HL-60 (cell line): Measurements from ENCODE around the gene NKX6-2.
"Not testable (repeated sequence)": the region's sequence is repeated elsewhere in the genome, so short reads cannot be mapped to it uniquely, and the experiment has no call there.

Source experiments
- DNase-seq, 2 experiments: peaks; one replicate each; pipeline ENCODE4 v3.0.0-alpha.2; 2010 to 2020; ENCODE audit warnings: low read depth in 1 of 2, low spot score in 1 of 2
- H3K27ac ChIP-seq: fragments of 250-450 bp; sonication (Bioruptor Pico); replicated peaks from 2 replicates; pipeline ENCODE4 v1.5.1; 2020; ENCODE audit warnings: mild to moderate bottlenecking, moderate library complexity
- H3K27me3 ChIP-seq: fragments of 250-450 bp; sonication (Bioruptor Pico); 2 replicates; pipeline ENCODE4 v1.5.1; 2021; ENCODE audit warnings: mild to moderate bottlenecking, moderate library complexity; ENCODE audit not compliant: insufficient read depth, poor library complexity, severe bottlenecking
- H3K4me3 ChIP-seq: replicated peaks from 2 replicates; pipeline ENCODE4 v1.5.1; 2011; ENCODE audit warnings: mild to moderate bottlenecking, control low read depth, low read length; ENCODE audit not compliant: insufficient read depth
- GABPA ChIP-seq: IDR thresholded peaks from 2 replicates; pipeline ENCODE4 v1.6.1; 2012; ENCODE audit warnings: low read depth
- POLR2AphosphoS5 ChIP-seq: IDR thresholded peaks from 2 replicates; pipeline ENCODE4 v1.6.1; 2012; ENCODE audit warnings: low read depth
- SPI1 ChIP-seq: IDR thresholded peaks from 2 replicates; pipeline ENCODE4 v1.6.1; 2012; ENCODE audit warnings: low read depth, mild to moderate bottlenecking, borderline replicate concordance
- TF ChIP-seq, protein P1 (sequence below): IDR thresholded peaks from one replicate; pipeline ENCODE4 v1.5.1; 2011; ENCODE audit warnings: low read length, control low read depth, inconsistent platforms; ENCODE audit not compliant: insufficient read depth
- TF ChIP-seq, protein P2 (sequence below): IDR thresholded peaks from 2 replicates; pipeline ENCODE4 v1.6.1; 2012; ENCODE audit warnings: low read depth; ENCODE audit not compliant: insufficient replicate concordance

NKX6-2 gene

GRCh38 chr10:132826524-132827422 lies 40.8 kb upstream of the NKX6-2 start:
- Histone ChIP-seq H3K27me3 (peaks cover 8% of the 10 kb centered on the region), H3K4me3 (no peak overlapping the region), H3K27ac (no peak overlapping the region)
- no peak for DNase-seq
- TF ChIP-seq POLR2AphosphoS5 (no peak), GABPA (no peak), SPI1 (no peak)
- TF ChIP-seq, protein P1, sequence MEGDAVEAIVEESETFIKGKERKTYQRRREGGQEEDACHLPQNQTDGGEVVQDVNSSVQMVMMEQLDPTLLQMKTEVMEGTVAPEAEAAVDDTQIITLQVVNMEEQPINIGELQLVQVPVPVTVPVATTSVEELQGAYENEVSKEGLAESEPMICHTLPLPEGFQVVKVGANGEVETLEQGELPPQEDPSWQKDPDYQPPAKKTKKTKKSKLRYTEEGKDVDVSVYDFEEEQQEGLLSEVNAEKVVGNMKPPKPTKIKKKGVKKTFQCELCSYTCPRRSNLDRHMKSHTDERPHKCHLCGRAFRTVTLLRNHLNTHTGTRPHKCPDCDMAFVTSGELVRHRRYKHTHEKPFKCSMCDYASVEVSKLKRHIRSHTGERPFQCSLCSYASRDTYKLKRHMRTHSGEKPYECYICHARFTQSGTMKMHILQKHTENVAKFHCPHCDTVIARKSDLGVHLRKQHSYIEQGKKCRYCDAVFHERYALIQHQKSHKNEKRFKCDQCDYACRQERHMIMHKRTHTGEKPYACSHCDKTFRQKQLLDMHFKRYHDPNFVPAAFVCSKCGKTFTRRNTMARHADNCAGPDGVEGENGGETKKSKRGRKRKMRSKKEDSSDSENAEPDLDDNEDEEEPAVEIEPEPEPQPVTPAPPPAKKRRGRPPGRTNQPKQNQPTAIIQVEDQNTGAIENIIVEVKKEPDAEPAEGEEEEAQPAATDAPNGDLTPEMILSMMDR, result no peak
- TF ChIP-seq, protein P2, sequence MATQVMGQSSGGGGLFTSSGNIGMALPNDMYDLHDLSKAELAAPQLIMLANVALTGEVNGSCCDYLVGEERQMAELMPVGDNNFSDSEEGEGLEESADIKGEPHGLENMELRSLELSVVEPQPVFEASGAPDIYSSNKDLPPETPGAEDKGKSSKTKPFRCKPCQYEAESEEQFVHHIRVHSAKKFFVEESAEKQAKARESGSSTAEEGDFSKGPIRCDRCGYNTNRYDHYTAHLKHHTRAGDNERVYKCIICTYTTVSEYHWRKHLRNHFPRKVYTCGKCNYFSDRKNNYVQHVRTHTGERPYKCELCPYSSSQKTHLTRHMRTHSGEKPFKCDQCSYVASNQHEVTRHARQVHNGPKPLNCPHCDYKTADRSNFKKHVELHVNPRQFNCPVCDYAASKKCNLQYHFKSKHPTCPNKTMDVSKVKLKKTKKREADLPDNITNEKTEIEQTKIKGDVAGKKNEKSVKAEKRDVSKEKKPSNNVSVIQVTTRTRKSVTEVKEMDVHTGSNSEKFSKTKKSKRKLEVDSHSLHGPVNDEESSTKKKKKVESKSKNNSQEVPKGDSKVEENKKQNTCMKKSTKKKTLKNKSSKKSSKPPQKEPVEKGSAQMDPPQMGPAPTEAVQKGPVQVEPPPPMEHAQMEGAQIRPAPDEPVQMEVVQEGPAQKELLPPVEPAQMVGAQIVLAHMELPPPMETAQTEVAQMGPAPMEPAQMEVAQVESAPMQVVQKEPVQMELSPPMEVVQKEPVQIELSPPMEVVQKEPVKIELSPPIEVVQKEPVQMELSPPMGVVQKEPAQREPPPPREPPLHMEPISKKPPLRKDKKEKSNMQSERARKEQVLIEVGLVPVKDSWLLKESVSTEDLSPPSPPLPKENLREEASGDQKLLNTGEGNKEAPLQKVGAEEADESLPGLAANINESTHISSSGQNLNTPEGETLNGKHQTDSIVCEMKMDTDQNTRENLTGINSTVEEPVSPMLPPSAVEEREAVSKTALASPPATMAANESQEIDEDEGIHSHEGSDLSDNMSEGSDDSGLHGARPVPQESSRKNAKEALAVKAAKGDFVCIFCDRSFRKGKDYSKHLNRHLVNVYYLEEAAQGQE, result no peak

DNA sequence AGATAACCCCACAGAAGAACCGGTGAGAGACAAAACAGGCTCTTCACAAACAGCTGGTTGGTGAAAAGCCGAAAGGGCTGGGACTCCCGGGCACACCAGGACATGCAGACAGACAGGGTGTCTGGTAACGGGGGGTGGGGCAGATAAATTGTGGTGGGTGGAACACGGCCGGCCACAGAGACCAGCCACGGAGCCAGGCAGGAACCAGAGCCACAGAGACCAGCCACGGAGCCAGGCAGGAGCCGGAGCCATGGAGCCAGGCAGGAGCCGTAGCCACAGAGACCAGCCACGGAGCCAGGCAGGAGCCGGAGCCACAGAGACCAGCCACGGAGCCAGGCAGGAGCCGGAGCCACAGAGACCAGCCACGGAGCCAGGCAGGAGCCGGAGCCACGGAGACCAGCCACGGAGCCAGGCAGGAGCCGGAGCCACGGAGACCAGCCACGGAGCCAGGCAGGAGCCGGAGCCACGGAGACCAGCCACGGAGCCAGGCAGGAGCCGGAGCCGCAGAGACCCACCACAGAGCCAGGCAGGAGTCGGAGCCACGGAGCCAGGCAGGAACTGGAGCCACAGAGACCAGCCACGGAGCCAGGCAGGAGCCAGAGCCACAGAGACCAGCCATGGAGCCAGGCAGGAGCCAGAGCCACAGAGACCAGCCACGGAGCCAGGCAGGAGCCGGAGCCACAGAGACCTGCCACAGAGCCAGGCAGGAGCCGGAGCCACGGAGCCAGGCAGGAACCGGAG lies 40.0 kb upstream of the NKX6-2 start:
- H3K27ac ChIP-seq, DNase-seq, H3K27me3 ChIP-seq, H3K4me3 ChIP-seq: not testable (repeated sequence)

DNA sequence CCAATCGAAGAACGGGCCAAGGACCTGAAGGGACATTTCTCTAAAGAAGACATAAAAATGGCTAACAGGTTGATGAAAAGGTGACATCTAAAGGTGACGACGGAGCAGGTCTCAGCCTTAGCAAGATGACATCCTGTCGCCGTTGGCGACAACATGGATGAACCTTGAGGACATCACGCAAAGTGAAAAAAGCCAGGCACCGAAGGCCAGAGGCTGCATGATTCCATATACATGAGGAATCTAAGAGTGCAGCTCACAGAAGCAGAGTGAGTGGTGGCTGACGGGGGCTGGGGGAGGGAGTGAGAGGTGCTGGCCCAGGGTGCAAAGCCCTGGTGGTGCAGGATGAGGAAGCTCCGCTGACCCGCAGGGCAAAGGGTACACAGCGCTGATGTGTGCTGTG lies 34.1 kb upstream of the NKX6-2 start:
- TF ChIP-seq, protein P1, result no peak
- TF ChIP-seq SPI1 (no peak), POLR2AphosphoS5 (no peak), GABPA (no peak)
- TF ChIP-seq, protein P2, result no peak
- H3K27ac ChIP-seq, result no peak overlapping the region
- no peak for DNase-seq

DNA sequence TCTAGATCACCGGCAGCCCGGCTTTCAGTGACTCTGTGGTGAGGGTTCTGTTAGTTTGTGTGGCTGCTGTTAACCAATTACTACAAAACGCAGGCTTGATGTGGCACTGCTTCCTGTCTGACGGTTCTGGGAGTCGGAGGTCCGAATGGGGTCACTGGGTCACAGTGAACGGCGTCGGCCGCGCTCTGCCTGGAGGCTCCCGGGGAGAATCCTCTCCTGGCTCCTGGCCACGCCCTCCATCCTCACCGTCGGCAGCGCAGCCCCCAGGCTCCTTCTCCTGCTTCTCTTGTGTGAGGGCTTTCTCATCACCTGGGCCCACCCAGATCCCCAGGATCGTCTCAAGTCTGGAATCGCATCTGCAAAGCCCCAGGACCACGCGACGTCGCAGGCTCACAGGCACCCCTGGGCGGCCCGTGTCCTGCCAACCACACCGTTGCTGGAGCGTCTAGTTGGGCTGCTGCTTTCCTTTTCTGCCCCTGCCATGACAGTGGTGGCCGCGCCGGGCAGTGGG lies 31.8 kb upstream of the NKX6-2 start:
- H3K4me3 ChIP-seq, result no peak overlapping the region
- H3K27me3 ChIP-seq, result no peaks in the 10 kb centered on the region
- TF ChIP-seq, protein P2, result no peak
- TF ChIP-seq POLR2AphosphoS5 (no peak), GABPA (no peak), SPI1 (no peak)
- TF ChIP-seq, protein P1, result no peak
- no peak overlapping the region for H3K27ac ChIP-seq
- no peak for DNase-seq

More for the DNA sequence above, 34.1 kb upstream of the NKX6-2 start:
- Histone ChIP-seq H3K27me3 (no peaks in the 10 kb centered on the region), H3K4me3 (no peak overlapping the region)
